ENCODE results near the gene URAD. TPM values are rescaled to one million over a fixed set of nuclear protein-coding genes. Genes with fewer than 3 reads are reported as not detected.
"Not testable (repeated sequence)": the region's sequence is repeated elsewhere in the genome, so short reads cannot be mapped to it uniquely, and the experiment has no call there.

Gene URAD
- total RNA-seq, 2 experiments from 2014 or later: not detected

GRCh38 chr13:27965740-27966640, 22.5 kb downstream of the URAD start:
- no TSS peak for BruUV-seq (replicated peaks)
- TF ChIP-seq EZH2phosphoT487 (IDR thresholded peaks at IDR 0.05; ENCODE audit: borderline replicate concordance, low read depth, low read length) (no peak), CTCF (conservative IDR thresholded peaks at IDR 0.05; ENCODE audit: low read length) (no peak)

GRCh38 chr13:27965343-27965739, 23.2 kb downstream of the URAD start:
- intact Hi-C loops (cut with micrococcal nuclease; ENCODE audit: unreplicated experiment): no loop called here
- Histone ChIP-seq H3K9me3 (ENCODE audit: low read length) (no peaks in the 10 kb centered on the region), H3K4me2 (ENCODE audit: low read length) (no peak overlapping the region), H3K79me2 (ENCODE audit: insufficient read depth, low read depth, low read length) (no peaks in the 10 kb centered on the region), H3K4me3 (ENCODE audit: low read depth, low read length, poor library complexity, severe bottlenecking) (no peak overlapping the region), H3K9me2 (ENCODE audit: insufficient read depth, low read length) (no peaks in the 10 kb centered on the region), H4K20me1 (ENCODE audit: insufficient read depth, low read length) (no peaks in the 10 kb centered on the region), H3K36me3 (ENCODE audit: insufficient read depth, low read length) (no peaks in the 10 kb centered on the region), H3K4me1 (ENCODE audit: insufficient read depth, low read length, poor library complexity, severe bottlenecking) (no peaks in the 10 kb centered on the region), H3K27ac (ENCODE audit: low read depth, low read length, poor library complexity, severe bottlenecking) (no peak overlapping the region), H2AFZ (ENCODE audit: low read length) (no peak overlapping the region)
- ChIA-PET CTCF (ENCODE audit: unreplicated experiment) (no interaction called here), POLR2A (interaction anchor here (0.7 kb wide), 1 partner anchor 143 kb away, joined by 3 read pairs; no protein-coding TSS in a partner anchor)
- TF ChIP-seq EZH2phosphoT487 (IDR thresholded peaks at IDR 0.05; ENCODE audit: borderline replicate concordance, low read depth, low read length) (no peak), CTCF (conservative IDR thresholded peaks at IDR 0.05; ENCODE audit: low read length) (no peak)
- no peak for DNase-seq (ENCODE audit: low spot score)
- no TSS peak for BruUV-seq (replicated peaks)

More at GRCh38 chr13:27965740-27966640, 22.5 kb downstream of the URAD start:
- CTCF ChIA-PET (ENCODE audit: unreplicated experiment): no interaction called here
- no peak for DNase-seq (ENCODE audit: low spot score)
- Histone ChIP-seq H3K79me2 (ENCODE audit: insufficient read depth, low read depth, low read length) (no peaks in the 10 kb centered on the region), H3K36me3 (ENCODE audit: insufficient read depth, low read length) (no peaks in the 10 kb centered on the region), H2AFZ (ENCODE audit: low read length) (no peak overlapping the region), H3K4me3 (ENCODE audit: low read depth, low read length, poor library complexity, severe bottlenecking) (no peak overlapping the region), H3K9me2 (ENCODE audit: insufficient read depth, low read length) (no peaks in the 10 kb centered on the region), H3K4me2 (ENCODE audit: low read length) (no peak overlapping the region), H4K20me1 (ENCODE audit: insufficient read depth, low read length) (no peaks in the 10 kb centered on the region), H3K9me3 (ENCODE audit: low read length) (no peaks in the 10 kb centered on the region), H3K4me1 (ENCODE audit: insufficient read depth, low read length, poor library complexity, severe bottlenecking) (no peaks in the 10 kb centered on the region), H3K27ac (ENCODE audit: low read depth, low read length, poor library complexity, severe bottlenecking) (no peak overlapping the region)
- POLR2A ChIA-PET: interaction anchor here (0.7 kb wide), 1 partner anchor 144 kb away, joined by 3 read pairs; no protein-coding TSS in a partner anchor
- intact Hi-C loops (cut with micrococcal nuclease; ENCODE audit: unreplicated experiment): no loop called here

GRCh38 chr13:27964741-27965323, 23.7 kb downstream of the URAD start:
- Histone ChIP-seq H3K36me3 (ENCODE audit: insufficient read depth, low read length) (no peaks in the 10 kb centered on the region), H2AFZ (ENCODE audit: low read length) (no peak overlapping the region), H3K9me3 (ENCODE audit: low read length) (no peaks in the 10 kb centered on the region), H4K20me1 (ENCODE audit: insufficient read depth, low read length) (no peaks in the 10 kb centered on the region), H3K9me2 (ENCODE audit: insufficient read depth, low read length) (no peaks in the 10 kb centered on the region), H3K4me2 (ENCODE audit: low read length) (no peak overlapping the region), H3K79me2 (ENCODE audit: insufficient read depth, low read depth, low read length) (no peaks in the 10 kb centered on the region), H3K4me1 (ENCODE audit: insufficient read depth, low read length, poor library complexity, severe bottlenecking) (no peaks in the 10 kb centered on the region), H3K4me3 (ENCODE audit: low read depth, low read length, poor library complexity, severe bottlenecking) (no peak overlapping the region), H3K27ac (ENCODE audit: low read depth, low read length, poor library complexity, severe bottlenecking) (no peak overlapping the region)
- intact Hi-C loops (cut with micrococcal nuclease; ENCODE audit: unreplicated experiment): no loop called here
- ChIA-PET POLR2A (no interaction called here), CTCF (ENCODE audit: unreplicated experiment) (no interaction called here)
- TF ChIP-seq CTCF (conservative IDR thresholded peaks at IDR 0.05; ENCODE audit: low read length) (no peak), EZH2phosphoT487 (IDR thresholded peaks at IDR 0.05; ENCODE audit: borderline replicate concordance, low read depth, low read length) (no peak)
- no peak for DNase-seq (ENCODE audit: low spot score)
- no TSS peak for BruUV-seq (replicated peaks)

DNA sequence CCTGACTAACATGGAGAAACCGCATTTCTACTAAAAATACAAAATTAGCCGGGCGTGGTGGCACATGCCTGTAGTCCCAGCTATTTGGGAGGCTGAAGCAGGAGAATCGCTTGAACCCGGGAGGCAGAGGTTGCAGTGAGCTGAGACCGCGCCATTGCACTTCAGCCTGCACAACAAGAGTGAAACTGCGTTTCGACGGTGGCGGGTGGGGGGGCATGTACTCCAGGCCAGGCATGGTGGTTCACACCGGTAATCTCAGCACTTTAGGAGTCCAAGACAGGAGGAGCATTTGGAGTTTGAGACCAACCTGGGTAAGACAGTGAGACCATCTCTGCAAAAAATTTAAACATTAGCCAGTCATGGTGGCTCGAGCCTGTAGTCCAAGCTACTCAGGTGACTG, 24.3 kb downstream of the URAD start:
- POLR2A ChIA-PET; H3K9me2 ChIP-seq (ENCODE audit: insufficient read depth, low read length): not testable (repeated sequence)

More for the DNA sequence above, 24.3 kb downstream of the URAD start:
- H3K4me3 ChIP-seq (ENCODE audit: low read depth, low read length, poor library complexity, severe bottlenecking); H3K4me2 ChIP-seq (ENCODE audit: low read length); CTCF ChIA-PET (ENCODE audit: unreplicated experiment); H3K36me3 ChIP-seq (ENCODE audit: insufficient read depth, low read length); BruUV-seq (replicated peaks); H3K79me2 ChIP-seq (ENCODE audit: insufficient read depth, low read depth, low read length); H3K27ac ChIP-seq (ENCODE audit: low read depth, low read length, poor library complexity, severe bottlenecking); H3K9me3 ChIP-seq (ENCODE audit: low read length); H3K4me1 ChIP-seq (ENCODE audit: insufficient read depth, low read length, poor library complexity, severe bottlenecking); DNase-seq (ENCODE audit: low spot score); intact Hi-C loops (cut with micrococcal nuclease; ENCODE audit: unreplicated experiment); H2AFZ ChIP-seq (ENCODE audit: low read length); H4K20me1 ChIP-seq (ENCODE audit: insufficient read depth, low read length): not testable (repeated sequence)

Data from OCI-LY7 (cell line).